HG02623 (cell line): ENCODE data around the gene UNC79.
"Not testable (repeated sequence)": the region's sequence is repeated elsewhere in the genome, so short reads cannot be mapped to it uniquely, and the experiment has no call there.

Experiments
- ATAC-seq: cut with Tn5 transposase; IDR thresholded peaks from one replicate; pipeline ENCODE4 v1.9.1; 2021; ENCODE audit warnings: moderate library complexity; ENCODE audit not compliant: unreplicated experiment

UNC79 gene

DNA sequence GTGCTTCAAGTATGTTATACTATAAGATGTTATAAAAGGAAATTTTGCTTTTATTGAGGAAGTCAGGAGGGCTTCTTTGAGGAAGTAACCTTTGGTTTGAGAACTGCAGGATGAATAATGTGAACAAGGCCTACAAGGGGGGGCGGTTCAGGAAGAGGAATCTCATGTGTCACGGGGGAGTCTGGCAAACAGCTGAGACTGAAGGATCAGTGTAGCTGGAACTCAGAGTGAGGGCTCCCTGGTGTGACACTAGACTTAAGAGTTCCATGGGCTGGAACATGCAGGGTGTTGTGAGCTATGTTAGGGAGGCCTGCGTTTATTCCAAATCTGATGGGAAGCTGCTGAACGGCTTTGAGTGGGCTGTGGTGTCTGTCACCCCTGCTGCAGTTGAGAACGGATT lies 62.3 kb downstream of the UNC79 start:
- no peak for ATAC-seq

GRCh38 chr14:93493622-93494021 lies 62.9 kb downstream of the UNC79 start:
- not testable (repeated sequence) for ATAC-seq

- no peak for ATAC-seq
These were observed 66.4 kb downstream of the UNC79 start for GRCh38 chr14:93496856-93497741.

GRCh38 chr14:93510056-93510455 lies 79.3 kb downstream of the UNC79 start:
- no peak for ATAC-seq

- ATAC-seq: no peak
These were observed 80.3 kb downstream of the UNC79 start for GRCh38 chr14:93511001-93511400.

DNA sequence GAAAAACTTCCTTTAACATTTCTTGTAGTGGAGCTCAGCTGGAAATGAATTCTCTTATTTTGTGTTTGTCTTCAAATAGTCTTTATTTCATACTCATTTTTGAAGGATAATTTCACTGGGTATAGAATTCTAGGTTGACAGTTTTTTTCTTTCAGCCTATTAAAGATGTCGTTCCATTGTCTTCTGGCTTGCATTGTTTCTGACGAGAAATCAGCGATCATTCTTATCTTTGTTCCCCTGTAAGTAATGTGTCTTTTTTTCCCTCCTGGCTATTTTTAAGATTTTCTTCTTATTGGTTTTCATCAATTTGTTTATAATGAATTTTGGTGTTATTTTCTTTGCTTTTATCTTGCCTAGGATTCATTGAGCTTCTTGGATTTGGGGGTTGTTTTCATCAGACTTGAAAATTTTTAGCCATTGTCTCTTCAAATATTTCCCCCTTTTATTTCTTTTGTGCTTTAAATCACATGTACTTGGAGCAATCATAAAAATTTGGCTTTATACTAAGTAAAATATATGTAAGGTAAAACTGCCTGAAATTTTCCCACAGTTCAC lies 89.4 kb downstream of the UNC79 start:
- ATAC-seq: no peak

DNA sequence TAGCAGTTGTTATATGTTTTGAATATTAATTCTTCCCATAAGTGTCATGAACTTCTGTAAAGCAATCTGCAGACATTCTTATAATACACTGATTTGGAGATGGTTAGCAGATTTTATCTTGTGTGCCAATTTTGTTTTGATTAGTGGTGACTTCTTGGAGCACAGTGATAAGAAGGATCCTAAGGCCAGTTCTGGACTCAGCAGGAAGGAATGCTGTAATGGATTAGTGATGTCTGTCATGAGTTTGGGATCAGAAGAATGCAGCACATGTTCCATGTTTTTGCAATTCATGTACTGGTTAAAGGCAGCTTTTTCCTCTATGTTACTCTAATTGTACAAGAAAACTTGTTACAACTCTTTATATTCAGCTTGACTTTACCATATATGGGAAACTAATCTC lies 91.5 kb downstream of the UNC79 start:
- no peak for ATAC-seq

GRCh38 chr14:93525216-93525615 lies 94.5 kb downstream of the UNC79 start:
- not testable (repeated sequence) for ATAC-seq

DNA sequence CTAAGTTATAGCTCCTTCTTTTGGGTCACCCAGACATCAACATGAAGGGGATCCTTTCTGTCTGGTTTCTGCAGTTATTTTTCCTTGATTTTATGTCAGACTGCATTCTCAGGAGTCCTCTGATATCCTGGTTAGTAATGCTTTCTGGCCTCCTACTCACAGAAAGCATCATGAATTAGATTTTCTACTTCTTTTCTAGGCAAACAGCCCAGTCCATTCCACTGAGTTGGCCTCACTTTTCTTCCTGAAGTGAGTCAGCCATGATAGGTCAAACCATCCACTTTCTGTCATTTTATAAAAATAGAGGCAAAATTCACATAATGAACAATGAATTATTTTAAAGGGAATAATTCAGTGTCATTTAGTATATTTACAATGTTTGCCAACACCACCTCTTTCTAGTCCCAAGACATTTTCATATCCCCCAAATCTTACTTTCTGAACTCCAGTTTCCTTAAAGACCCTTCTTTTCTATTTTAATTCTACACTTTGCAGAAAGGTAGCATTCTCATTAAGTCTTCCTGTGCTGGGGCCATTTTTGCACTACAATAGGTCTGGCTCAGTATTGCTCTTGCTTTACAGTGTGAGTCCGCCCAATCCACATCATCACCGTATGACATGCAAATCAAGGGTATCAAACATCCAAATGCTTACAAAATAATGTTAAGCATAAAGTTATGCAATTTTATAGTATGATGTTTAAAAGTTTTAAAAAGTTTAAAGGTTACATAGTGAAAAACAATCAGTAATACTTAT lies 95.1 kb downstream of the UNC79 start:
- ATAC-seq: no peak

GRCh38 chr14:93527203-93527607 lies 96.5 kb downstream of the UNC79 start:
- no peak for ATAC-seq

- ATAC-seq: no peak
These were observed 98.3 kb downstream of the UNC79 start for GRCh38 chr14:93528884-93529558.

GRCh38 chr14:93531644-93532043 lies 100.9 kb downstream of the UNC79 start:
- ATAC-seq: no peak

DNA sequence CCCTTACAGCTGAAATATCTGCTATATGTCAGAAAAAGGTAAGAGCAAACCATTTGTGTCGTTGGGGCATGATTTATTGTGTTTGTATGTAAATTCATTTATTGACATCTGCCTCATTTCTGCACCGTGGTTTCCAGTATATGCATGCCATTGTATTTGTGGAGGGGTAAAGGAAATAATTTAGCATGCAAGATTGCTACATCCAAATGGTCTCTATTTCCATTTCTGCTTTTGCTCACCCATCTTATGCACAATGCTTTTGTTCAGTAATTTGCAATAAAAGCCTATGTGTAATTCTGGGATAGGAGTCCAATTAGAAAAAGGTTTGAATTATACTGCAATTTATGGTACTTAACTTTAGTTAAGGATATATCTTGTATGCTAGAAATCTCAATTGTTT lies 101.8 kb downstream of the UNC79 start:
- ATAC-seq: no peak

DNA sequence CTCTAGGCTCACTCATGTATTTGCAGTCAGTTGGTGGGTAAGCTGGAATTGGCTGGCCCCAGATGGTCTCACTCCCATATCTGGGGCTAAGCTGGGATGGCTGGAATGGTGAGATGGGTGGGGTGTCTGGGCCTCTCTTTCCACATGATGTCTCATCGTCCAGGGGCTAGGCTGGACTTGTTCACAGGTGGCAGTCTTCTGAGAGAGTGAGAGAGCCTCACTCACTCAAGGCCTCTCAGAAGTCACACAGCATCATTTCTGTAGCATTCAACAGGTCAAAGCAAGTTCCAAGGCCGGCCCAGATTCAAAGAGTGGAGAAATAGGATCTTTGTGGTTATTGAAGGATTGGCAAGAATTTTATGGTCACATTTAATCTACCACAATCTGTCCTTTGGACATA lies 102.7 kb downstream of the UNC79 start:
- no peak for ATAC-seq

- peak; percentile 57 for ATAC-seq
These were observed 103.1 kb downstream of the UNC79 start for GRCh38 chr14:93533842-93534241.

DNA sequence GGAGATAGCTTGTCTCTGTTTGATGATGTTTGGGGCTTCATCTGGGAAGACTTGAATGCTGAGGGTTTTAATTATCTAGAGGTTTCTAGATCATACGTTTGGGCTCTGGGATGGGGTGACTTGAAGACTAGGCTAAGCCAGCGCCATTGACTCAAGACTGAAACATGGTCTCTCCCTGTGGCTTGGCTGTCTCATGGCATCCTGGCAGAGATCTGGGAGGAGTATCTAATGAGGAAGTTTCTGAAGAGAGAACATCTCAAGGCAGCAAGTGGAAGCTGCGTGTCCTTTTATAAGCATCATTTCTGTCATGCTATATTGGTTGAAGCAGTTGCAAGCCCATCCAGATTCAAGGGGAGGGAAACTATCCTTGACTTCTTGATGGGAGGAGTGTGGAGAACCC lies 104.8 kb downstream of the UNC79 start:
- ATAC-seq: no peak

DNA sequence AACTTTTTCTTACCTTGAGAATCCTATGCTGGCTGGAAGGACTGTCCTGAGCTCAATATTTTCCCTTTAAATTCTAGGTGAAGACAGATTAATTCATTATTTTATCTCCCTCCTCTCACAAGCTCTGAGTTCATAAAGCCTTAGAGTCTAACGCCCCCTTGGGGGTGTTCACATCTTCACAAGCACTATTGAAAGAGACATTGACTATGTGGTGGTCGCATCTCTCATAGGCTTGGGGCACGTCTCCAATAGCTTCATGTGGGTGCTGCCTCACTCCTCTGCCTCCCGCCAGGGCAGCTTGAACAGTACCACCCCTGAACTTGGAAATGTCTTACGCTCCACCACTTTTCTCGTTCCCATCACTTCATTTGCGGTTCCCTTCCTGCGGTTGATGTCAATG lies 106.2 kb downstream of the UNC79 start:
- no peak for ATAC-seq

DNA sequence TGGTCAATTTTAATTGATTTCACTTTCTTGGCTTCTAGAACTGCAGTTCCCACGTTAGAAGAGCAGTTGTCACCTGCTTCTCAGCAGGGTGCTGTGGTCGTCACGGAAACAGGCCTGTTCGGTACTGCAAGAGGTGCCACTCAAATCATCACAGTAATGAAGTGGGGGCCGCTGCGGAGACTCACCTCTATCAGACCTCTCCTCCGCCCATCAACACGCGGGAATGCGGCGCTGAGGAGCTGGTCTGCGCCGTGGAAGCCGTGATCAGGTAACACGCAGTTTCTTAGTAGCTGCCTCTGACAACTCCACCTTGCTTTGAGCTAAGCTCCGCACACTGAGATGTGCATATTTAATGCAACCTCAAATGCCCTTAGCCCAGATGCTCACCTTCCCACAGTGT lies 107.2 kb downstream of the UNC79 start:
- no peak for ATAC-seq

- ATAC-seq: no peak
These were observed 107.7 kb downstream of the UNC79 start for GRCh38 chr14:93538413-93538812.

GRCh38 chr14:93540235-93540634 lies 109.5 kb downstream of the UNC79 start:
- ATAC-seq: no peak

GRCh38 chr14:93543766-93544165 lies 113.0 kb downstream of the UNC79 start:
- ATAC-seq: no peak
